Posterior cingulate gyrus (tissue), 11 donors: ENCODE data around the gene DHRS9.

Experiments
- DNase-seq, 10 donors: peaks; one replicate each; pipeline versions ENCODE4 v3.0.0 to v3.0.0-alpha.2; 2020 to 2021; ENCODE audit warnings: mixed read lengths in 3 of 10
- intact Hi-C: fragments of 100-400 bp; cut with DNase I; formaldehyde crosslinking; loops from one replicate; pipeline ENCODE4 v1.15.1; 2023

The DHRS9 gene

GRCh38 chr2:169065422-169065821 lies 3.9 kb upstream of the DHRS9 start:
- DNase-seq = no peak
- intact Hi-C loops = no loop called here

GRCh38 chr2:169065864-169066517 lies 3.4 kb upstream of the DHRS9 start:
- intact Hi-C loops = no loop called here
- no peak for DNase-seq

GRCh38 chr2:169066897-169067296 lies 2.5 kb upstream of the DHRS9 start:
- no peak for DNase-seq
- intact Hi-C loops = no loop called here

GRCh38 chr2:169069833-169070232 lies 470 bp downstream of the DHRS9 start:
- DNase-seq = no peak
- intact Hi-C loops = no loop called here

- intact Hi-C loops = no loop called here
- no peak for DNase-seq
Measured at GRCh38 chr2:169071455-169071854, 2.1 kb downstream of the DHRS9 start.

GRCh38 chr2:169072163-169072925 lies 3.0 kb downstream of the DHRS9 start:
- no peak for DNase-seq
- intact Hi-C loops = no loop called here

GRCh38 chr2:169073211-169073962 lies 4.0 kb downstream of the DHRS9 start:
- intact Hi-C loops = no loop called here
- DNase-seq = no peak

GRCh38 chr2:169073963-169074751 lies 4.8 kb downstream of the DHRS9 start:
- intact Hi-C loops = no loop called here
- no peak for DNase-seq

- intact Hi-C loops = no loop called here
- no peak for DNase-seq
Measured at GRCh38 chr2:169077674-169078240, 8.4 kb downstream of the DHRS9 start.

- DNase-seq = no peak
- intact Hi-C loops = no loop called here
Measured at GRCh38 chr2:169080250-169081069, 11.1 kb downstream of the DHRS9 start.

- intact Hi-C loops = no loop called here
- no peak for DNase-seq
Measured at GRCh38 chr2:169081551-169081950, 12.2 kb downstream of the DHRS9 start.

GRCh38 chr2:169082995-169083394 lies 13.6 kb downstream of the DHRS9 start:
- intact Hi-C loops = no loop called here
- no peak for DNase-seq

GRCh38 chr2:169086893-169087467 lies 17.6 kb downstream of the DHRS9 start:
- intact Hi-C loops = no loop called here
- no peak for DNase-seq

- no peak for DNase-seq
- intact Hi-C loops = no loop called here
Measured at GRCh38 chr2:169087757-169088379, 18.5 kb downstream of the DHRS9 start.

GRCh38 chr2:169089182-169089581 lies 19.8 kb downstream of the DHRS9 start:
- intact Hi-C loops = no loop called here
- no peak for DNase-seq

GRCh38 chr2:169090133-169090820 lies 20.9 kb downstream of the DHRS9 start:
- DNase-seq = no peak
- intact Hi-C loops = no loop called here

- intact Hi-C loops = no loop called here
- DNase-seq = no peak
Measured at GRCh38 chr2:169091256-169091655, 21.9 kb downstream of the DHRS9 start.
